ENCODE data around the gene PLVAP.

- TF ChIP-seq CTCF (IDR thresholded peaks at IDR 0.05; ENCODE audit: insufficient read depth, low read depth, low read length), result no peak
- TF ChIP-seq EZH2 (IDR thresholded peaks at IDR 0.05; ENCODE audit: insufficient read depth, low read length), result no peak
Measured at GRCh38 chr19:17359905-17360800, 17.0 kb downstream of the PLVAP start.
